Breast epithelium (tissue), 4 donors: ENCODE data around the gene TGFBR3. TPM values are rescaled to one million over a fixed set of nuclear protein-coding genes. Genes with fewer than 3 reads are reported as not detected.
"Not testable (repeated sequence)": the region's sequence is repeated elsewhere in the genome, so short reads cannot be mapped to it uniquely, and the experiment has no call there.

Source experiments
- DNase-seq, 2 donors: peaks; one replicate each; pipeline ENCODE4 v3.0.0-alpha.2; 2019; ENCODE audit warnings: low spot score in 2 of 2
- H3K27ac ChIP-seq, 2 donors: fragments of 200-600 bp; sonication (generic) in 1 of 2; one replicate each; pipeline ENCODE4 v1.5.1; 2016 to 2019; ENCODE audit warnings: mild to moderate bottlenecking in 1 of 2
- H3K27me3 ChIP-seq, 2 donors: fragments of 200-600 bp; sonication (generic) in 1 of 2; one replicate each; pipeline versions ENCODE4 v1.5.1 to v1.6.0; 2017 to 2019; ENCODE audit warnings: control low read depth in 1 of 2, mild to moderate bottlenecking in 1 of 2
- H3K36me3 ChIP-seq: fragments of 200-600 bp; one replicate; pipeline ENCODE4 v1.5.1; 2019
- H3K4me1 ChIP-seq, 2 donors: fragments of 200-600 bp; sonication (generic); one replicate each; pipeline ENCODE4 v1.5.1; 2016 to 2019; ENCODE audit warnings: control low read depth in 1 of 2
- H3K4me3 ChIP-seq, 3 donors: fragments of 200-600 bp; sonication (generic); 1 replicate in 2 of 3; 2 replicates in 1 of 3; pipeline ENCODE4 v1.5.1; 2016 to 2019; ENCODE audit warnings: mild to moderate bottlenecking in 3 of 3, moderate library complexity in 2 of 3
- H3K9me3 ChIP-seq, 2 donors: fragments of 200-600 bp; sonication (generic) in 1 of 2; one replicate each; pipeline ENCODE4 v1.5.1; 2016 to 2019; ENCODE audit warnings: control low read depth in 1 of 2
- CTCF ChIP-seq, 3 donors: fragments of 450-650 bp; IDR thresholded peaks; one replicate each; pipeline ENCODE4 v1.5.1; 2016 to 2017; ENCODE audit warnings: antibody characterized with exemption in 3 of 3, mild to moderate bottlenecking in 3 of 3, moderate library complexity in 3 of 3
- POLR2A ChIP-seq: fragments of 450-650 bp; IDR thresholded peaks from one replicate; pipeline ENCODE4 v1.6.1; 2016; ENCODE audit warnings: antibody characterized with exemption, mild to moderate bottlenecking, moderate library complexity
- POLR2AphosphoS5 ChIP-seq, 3 donors: sonication (generic); formaldehyde crosslinking; IDR thresholded peaks; one replicate each; pipeline ENCODE4 v1.6.1; 2017; ENCODE audit warnings: antibody characterized with exemption in 3 of 3
- intact Hi-C: fragments of 100-400 bp; cut with DNase I; formaldehyde crosslinking; loops from one replicate; pipeline ENCODE4 v1.15.1; 2023; ENCODE audit warnings: low total_unique reads
- total RNA-seq, 3 donors: library from RNA; depleted of rRNA; stranded (reverse); fragments of >200 nt; gene quantifications; one replicate each; pipeline ENCODE4 v1.1.0, GENCODE V29; 2016

Gene TGFBR3
- total RNA-seq, 3 donors from 2014 or later: 127 to 287 (median 167) TPM

GRCh38 chr1:91836331-91837040 lies 49.5 kb downstream of the TGFBR3 start:
- Histone ChIP-seq H3K4me1 (no peaks in the 10 kb centered on the region), H3K27ac (no peak overlapping the region), H3K36me3 (no peaks in the 10 kb centered on the region), H3K9me3 (no peaks in the 10 kb centered on the region), H3K27me3 (no peaks in the 10 kb centered on the region), H3K4me3 (no peak overlapping the region)
- no peak for DNase-seq
- TF ChIP-seq POLR2AphosphoS5 (IDR thresholded peaks at IDR 0.05) (no peak), CTCF (IDR thresholded peaks at IDR 0.05) (no peak), POLR2A (no peak)
- intact Hi-C loops: no loop called here

- TF ChIP-seq POLR2A (no peak), CTCF (IDR thresholded peaks at IDR 0.05) (no peak), POLR2AphosphoS5 (IDR thresholded peaks at IDR 0.05) (no peak)
- Histone ChIP-seq H3K4me1 (peaks cover 0 to 7% of the 10 kb centered on the region in 2 donors), H3K4me3 (no peak overlapping the region), H3K9me3 (no peaks in the 10 kb centered on the region), H3K27me3 (no peaks in the 10 kb centered on the region), H3K36me3 (no peaks in the 10 kb centered on the region), H3K27ac (peak overlapping the region in 1 of 2 donors; percentile 50)
- intact Hi-C loops: no loop called here
- no peak for DNase-seq
Measured at GRCh38 chr1:91835087-91835521, 50.8 kb downstream of the TGFBR3 start.

- DNase-seq, H3K27me3 ChIP-seq, H3K36me3 ChIP-seq, intact Hi-C loops, H3K4me1 ChIP-seq, H3K4me3 ChIP-seq, H3K9me3 ChIP-seq: not testable (repeated sequence)
- peak overlapping the region in 1 of 2 donors; percentile 50 for H3K27ac ChIP-seq
Measured at GRCh38 chr1:91834549-91834948, 51.4 kb downstream of the TGFBR3 start.

- Histone ChIP-seq H3K27me3 (no peaks in the 10 kb centered on the region), H3K4me3 (no peak overlapping the region), H3K27ac (no peak overlapping the region), H3K4me1 (peaks cover 0 to 10% of the 10 kb centered on the region in 2 donors), H3K36me3 (no peaks in the 10 kb centered on the region), H3K9me3 (no peaks in the 10 kb centered on the region)
- intact Hi-C loops: no loop called here
- TF ChIP-seq POLR2A: no peak
- no peak for TF ChIP-seq CTCF (IDR thresholded peaks at IDR 0.05)
- no peak for TF ChIP-seq POLR2AphosphoS5 (IDR thresholded peaks at IDR 0.05)
- DNase-seq: no peak
Measured at GRCh38 chr1:91833946-91834345, 52.0 kb downstream of the TGFBR3 start.

- Histone ChIP-seq H3K4me1 (peaks cover 0 to 14% of the 10 kb centered on the region in 2 donors), H3K9me3 (no peaks in the 10 kb centered on the region), H3K36me3 (no peaks in the 10 kb centered on the region), H3K27me3 (no peaks in the 10 kb centered on the region), H3K27ac (peak overlapping the region; percentile 79 to 81), H3K4me3 (peak overlapping the region in 1 of 3 donors; percentile 24)
- intact Hi-C loops: no loop called here
- TF ChIP-seq POLR2AphosphoS5 (IDR thresholded peaks at IDR 0.05): no peak
- no peak for TF ChIP-seq CTCF (IDR thresholded peaks at IDR 0.05)
- no peak for TF ChIP-seq POLR2A
- DNase-seq: no peak
Measured at GRCh38 chr1:91831132-91831930, 54.6 kb downstream of the TGFBR3 start.
